ENCODE data around the gene LAMC1.

DNA sequence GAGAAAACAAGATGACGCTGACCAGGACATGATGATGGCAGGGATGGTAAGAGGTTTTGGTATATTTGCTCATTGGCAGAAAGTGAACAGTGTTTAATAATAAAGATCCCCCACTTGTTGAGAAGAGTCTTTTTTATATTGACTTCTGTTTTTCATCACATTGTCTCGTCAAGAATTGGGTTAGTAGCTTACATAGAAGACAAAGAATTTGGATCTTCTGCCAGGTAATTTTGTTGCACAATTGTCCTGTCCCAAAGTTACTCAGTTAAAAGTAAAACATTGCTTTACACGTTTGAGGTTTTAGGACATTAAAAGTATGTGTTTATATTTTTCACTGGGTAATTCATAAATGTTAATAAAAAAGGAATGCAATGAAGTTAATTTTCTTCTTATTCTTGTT, 114.6 kb downstream of the LAMC1 start:
- TF ChIP-seq POLR2A (IDR thresholded peaks at IDR 0.05), result no peak
- TF ChIP-seq, protein P1, sequence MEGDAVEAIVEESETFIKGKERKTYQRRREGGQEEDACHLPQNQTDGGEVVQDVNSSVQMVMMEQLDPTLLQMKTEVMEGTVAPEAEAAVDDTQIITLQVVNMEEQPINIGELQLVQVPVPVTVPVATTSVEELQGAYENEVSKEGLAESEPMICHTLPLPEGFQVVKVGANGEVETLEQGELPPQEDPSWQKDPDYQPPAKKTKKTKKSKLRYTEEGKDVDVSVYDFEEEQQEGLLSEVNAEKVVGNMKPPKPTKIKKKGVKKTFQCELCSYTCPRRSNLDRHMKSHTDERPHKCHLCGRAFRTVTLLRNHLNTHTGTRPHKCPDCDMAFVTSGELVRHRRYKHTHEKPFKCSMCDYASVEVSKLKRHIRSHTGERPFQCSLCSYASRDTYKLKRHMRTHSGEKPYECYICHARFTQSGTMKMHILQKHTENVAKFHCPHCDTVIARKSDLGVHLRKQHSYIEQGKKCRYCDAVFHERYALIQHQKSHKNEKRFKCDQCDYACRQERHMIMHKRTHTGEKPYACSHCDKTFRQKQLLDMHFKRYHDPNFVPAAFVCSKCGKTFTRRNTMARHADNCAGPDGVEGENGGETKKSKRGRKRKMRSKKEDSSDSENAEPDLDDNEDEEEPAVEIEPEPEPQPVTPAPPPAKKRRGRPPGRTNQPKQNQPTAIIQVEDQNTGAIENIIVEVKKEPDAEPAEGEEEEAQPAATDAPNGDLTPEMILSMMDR (IDR thresholded peaks at IDR 0.05), result no peak

All from body of pancreas (tissue), 4 donors.